NCI-H2107 (cell line): ENCODE results near the gene PXDN.
"Not testable (repeated sequence)": the region's sequence is repeated elsewhere in the genome, so short reads cannot be mapped to it uniquely, and the experiment has no call there.

Experiments
- DNase-seq: peaks from one replicate; lab custom pipeline; 2025; lab: John Stamatoyannopoulos, UW

PXDN gene

DNA sequence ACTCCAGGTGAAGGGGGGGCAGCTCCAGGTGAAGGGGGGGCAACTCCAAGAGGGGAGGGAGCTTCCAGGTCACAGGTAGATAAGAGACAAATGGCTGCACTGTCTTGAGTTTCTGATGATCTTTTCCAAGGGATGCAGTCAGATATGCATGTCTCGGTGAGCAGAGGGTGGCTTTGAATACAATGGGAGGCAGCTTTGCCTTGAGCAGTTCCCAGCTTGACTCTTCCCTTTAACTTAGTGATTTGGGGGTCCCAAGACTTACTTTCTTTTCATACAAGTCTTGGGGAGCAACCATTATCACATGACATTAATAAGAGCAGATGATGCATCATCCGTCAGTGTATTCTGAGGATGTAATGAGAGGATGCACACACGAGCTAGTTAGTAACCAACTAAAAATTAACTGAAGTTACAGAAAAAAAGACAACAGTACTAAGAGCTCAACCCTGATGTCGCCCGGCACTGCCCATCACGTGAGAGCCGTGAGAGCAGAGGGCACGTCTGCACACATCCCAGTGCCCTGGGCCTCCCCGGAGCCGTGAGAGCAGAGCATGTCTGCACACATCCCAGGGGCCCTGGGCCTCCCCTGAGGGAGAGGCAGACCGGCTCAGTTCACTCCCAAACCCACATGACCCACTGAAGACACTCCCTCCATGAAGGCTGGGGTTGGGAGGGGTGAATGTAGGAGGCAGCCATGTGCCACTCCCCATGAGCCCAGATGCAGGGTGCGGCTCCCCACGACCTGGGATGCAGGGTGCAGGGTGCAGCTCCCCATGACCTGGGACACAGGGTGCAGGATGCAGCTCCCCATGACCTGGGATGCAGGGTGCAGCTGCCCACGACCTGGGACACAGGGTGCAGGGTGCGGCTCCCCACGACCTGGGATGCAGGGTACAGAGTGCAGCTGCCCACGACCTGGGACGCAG is 39.4 kb downstream of the PXDN start:
- DNase-seq: no peak

GRCh38 chr2:1702186-1702565 is 42.1 kb downstream of the PXDN start:
- no peak for DNase-seq

DNA sequence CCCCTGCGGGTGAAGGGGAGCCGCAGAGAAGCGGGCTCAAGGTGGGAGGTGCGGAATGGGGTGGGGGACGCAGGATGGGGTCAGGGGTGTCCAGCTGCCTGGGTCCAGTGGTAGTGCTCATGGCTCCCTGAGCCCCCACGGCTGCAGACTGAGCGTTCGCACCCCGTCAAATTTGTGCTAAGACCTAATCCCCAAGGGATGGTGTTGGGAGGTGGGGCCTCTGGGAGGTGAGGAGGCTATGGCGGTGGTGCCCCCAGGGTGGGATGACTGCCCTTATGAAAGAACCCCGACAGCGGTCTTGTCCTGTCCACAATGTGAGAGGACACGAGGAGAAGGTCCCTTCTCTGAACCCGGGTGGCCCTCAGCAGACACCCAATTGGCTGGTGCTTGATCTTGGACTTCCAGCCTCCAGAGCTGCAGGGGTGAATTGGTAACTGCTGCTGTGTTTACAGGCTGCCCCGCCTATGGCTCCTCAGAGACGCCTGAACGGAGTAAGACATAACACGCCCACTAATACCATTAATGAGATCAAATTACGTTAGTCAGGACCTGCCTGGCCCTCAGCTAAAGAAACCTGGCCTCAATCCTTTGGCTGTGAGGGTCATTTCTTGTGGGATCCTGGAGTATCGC is 42.6 kb downstream of the PXDN start:
- DNase-seq: no peak

DNA sequence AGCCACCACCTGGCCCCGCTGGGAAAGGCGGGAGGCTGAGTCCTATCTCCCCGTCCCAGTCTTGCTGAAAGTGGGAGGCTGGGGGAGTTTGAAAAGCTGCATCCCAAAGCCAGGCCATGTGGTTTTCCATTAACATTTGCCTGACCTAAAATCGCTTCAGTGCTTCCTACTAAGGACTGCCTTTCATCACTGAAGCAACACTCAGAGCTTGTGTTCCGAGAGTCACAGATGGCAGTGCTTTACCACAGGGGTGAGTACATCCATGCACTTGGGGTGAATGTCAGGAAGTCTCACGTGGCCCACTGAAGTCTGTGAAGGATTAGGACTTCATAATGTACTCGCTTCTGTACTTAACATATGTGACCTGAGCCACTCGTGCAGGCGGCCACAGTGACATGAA is 43.3 kb downstream of the PXDN start:
- DNase-seq: no peak

GRCh38 chr2:1700427-1700826 is 43.9 kb downstream of the PXDN start:
- DNase-seq: not testable (repeated sequence)

DNA sequence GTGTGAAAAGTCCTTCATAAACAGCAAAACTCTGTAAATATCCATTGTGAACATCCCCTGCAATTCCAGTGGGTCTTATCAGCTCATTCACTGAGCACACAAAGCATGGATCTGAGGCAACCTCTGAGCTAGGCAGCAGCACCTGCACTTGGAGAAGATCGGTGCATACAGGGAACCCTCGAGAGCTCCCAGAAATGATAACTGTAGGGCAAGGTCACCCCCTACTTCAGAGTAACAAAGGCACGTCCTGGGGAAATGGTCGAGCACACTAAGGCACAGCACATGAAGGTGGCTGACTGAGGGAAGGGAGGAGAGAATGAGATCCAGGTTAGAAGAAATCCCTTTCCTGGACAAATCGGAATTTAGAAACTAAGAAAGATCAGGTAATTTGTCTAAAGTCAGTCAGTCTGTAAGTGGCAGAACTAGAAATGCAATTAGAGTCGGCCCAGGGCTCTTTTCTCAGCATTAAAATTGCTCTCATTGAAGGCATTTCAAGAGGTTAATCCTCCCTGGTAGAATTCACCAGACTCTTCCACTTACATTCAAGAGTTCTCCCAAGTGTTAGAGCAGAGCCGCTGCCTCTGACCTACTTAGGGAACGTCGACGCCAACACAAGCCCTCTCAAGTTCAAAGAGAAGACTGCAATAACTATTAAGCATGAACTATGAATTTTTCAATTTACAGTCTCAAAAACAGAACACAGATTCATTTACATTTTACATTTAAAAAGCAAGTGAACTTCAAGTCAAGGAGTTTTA is 45.9 kb downstream of the PXDN start:
- DNase-seq: no peak

GRCh38 chr2:1697601-1698000 is 46.7 kb downstream of the PXDN start:
- DNase-seq: no peak

DNA sequence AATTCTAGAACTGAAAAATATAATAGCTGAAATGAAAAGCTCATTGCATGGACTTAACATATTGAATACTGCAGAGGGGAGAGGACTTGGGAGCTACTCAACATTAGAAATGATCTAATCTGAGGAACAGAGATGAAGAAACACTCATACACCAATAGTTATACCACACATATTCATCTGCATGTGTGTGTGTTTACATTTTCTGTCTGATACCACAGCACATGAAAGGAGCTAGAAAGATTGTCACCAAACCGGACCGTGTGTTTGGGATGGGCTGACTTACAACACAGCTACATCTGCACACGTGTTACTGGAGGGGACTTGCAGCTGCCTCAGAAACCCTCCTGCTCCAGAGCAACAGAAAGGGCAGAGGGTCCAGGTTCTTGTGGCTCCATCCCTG is 47.8 kb downstream of the PXDN start:
- no peak for DNase-seq

DNA sequence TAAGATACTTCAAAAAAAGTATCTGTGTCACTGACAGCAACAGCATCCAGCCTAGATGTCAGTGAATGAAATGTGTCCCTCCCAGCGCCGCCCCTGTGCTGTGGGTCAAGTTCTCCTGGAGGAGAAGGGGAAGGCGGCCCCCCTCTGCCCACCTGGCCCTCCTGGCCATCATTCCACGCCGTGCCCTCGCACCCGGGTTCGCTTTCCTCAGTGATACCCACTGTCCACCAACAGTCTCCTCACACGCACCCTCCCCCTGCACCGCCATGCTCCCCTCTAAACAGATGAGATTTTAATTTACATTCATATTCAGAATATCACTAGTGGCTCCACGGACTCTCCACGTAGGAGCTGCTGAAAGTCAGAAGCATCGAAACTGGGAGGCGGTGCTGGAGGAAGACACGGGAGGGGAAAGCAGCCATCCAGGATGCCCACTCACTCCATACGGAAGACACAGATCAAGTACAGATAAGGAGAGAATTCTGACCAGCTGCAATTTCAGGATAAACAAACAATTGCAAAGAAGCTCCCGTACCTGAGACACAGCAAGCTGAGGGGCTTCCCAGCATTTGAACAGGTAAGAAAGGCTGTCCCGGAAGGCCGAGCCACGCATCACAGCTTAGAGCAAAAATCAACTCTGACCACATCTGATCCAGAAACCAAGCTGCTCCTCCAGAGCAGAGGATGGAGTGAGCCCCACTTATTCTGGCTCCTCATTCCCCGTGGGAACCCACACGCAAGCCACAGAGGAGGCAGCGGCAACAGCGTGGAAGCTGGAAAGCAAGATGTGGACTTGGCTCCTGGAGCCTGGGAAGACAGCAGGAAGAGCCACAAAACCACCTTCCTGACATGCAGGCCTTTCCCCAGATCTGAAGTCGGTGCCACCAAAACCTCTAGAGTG is 49.7 kb downstream of the PXDN start:
- DNase-seq: no peak

DNA sequence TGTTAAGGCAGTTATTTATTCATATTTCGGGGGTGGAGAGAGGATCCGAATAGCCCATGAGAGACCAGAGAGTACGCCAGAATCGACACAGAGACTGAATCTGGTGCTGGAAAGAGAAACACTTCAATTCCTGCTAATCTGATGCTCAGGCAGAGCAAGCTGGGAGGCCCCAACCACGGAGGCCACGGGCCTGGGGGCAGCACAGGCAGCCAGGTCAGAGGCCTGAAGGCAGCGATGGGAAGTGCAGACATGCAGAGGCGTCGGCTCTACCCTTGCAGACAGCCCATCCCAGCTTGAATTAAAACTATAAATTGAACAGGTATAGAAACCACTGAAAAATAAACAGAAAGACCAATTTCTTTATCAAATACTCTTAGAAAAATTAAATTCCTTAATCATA is 50.6 kb downstream of the PXDN start:
- no peak for DNase-seq

- no peak for DNase-seq
Measured at GRCh38 chr2:1692342-1692741, 52.0 kb downstream of the PXDN start.

GRCh38 chr2:1691366-1691765 is 52.9 kb downstream of the PXDN start:
- no peak for DNase-seq

DNA sequence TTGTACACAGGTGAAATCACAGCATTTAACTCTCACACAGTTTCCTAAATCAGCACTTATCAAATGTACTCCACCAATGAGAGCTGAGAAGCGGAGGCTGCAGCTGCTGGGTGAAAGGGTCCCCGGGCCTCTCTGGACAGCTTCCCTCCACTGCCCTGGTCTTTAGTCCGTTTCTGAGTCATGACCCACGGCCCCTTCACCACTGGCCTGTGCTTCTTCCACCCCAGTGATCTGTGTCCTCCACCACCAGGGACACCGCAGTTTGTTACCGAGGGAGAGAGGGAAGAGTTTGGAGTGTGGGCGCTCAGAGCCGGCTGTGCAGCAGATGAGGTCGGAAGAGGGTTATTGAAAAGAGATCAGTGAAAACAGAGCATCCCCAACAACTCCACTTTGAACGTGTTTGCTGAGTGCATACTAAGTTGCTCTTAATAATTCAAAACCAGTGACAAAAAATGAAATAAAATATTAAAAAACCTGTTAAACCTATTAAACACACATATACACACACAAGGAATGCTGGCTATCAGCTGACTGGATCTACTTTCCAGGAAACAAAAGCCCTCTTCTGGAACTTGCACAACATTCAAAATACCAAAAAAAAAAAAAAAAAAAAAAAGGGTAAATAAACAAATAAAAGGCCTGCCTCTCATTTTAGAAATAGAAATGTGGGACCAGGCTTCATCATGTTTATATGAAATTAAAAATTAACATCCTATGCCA is 54.1 kb downstream of the PXDN start:
- no peak for DNase-seq

GRCh38 chr2:1688859-1689258 is 55.5 kb downstream of the PXDN start:
- no peak for DNase-seq

GRCh38 chr2:1688161-1688560 is 56.2 kb downstream of the PXDN start:
- DNase-seq: no peak

GRCh38 chr2:1687254-1687653 is 57.1 kb downstream of the PXDN start:
- no peak for DNase-seq

- no peak for DNase-seq
Measured at GRCh38 chr2:1686784-1687105, 57.6 kb downstream of the PXDN start.

- DNase-seq: no peak
Measured at GRCh38 chr2:1685957-1686783, 58.1 kb downstream of the PXDN start.

- DNase-seq: no peak
Measured at GRCh38 chr2:1685078-1685956, 59.0 kb downstream of the PXDN start.
